WI38 (cell line): ENCODE results near the gene RNF175.
"Not testable (repeated sequence)": the region's sequence is repeated elsewhere in the genome, so short reads cannot be mapped to it uniquely, and the experiment has no call there.

Source experiments
- H3K4me3 ChIP-seq: 2 replicates; pipeline ENCODE4 v1.5.1; 2011; ENCODE audit warnings: low read depth, mild to moderate bottlenecking, control low read depth, low read length
- TF ChIP-seq, protein P1 (sequence below): IDR thresholded peaks from 2 replicates; pipeline ENCODE4 v1.5.1; 2012; ENCODE audit warnings: low read depth, mild to moderate bottlenecking, control low read depth, low read length

The RNF175 gene

DNA sequence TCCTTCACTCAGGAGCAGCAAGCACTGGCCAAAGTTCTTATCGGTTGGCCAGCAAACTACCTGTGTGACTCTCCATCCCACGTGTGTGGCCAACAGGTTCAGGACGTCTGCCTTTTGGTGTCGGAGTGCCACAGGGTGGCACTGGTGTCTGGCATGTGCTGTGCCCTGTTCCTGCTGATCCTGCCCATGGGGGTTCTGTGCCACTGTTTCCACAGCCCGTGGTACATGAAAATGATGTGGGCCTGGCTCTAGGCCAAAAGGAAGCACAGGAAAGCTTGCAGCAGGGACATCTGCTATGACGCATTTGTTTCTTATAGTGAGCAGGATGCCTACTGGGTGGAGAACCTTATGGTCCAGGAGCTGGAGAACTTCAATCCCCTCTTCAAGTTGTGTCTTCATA lies 80.3 kb downstream of the RNF175 start:
- no peak overlapping the region for H3K4me3 ChIP-seq
- TF ChIP-seq, protein P1, sequence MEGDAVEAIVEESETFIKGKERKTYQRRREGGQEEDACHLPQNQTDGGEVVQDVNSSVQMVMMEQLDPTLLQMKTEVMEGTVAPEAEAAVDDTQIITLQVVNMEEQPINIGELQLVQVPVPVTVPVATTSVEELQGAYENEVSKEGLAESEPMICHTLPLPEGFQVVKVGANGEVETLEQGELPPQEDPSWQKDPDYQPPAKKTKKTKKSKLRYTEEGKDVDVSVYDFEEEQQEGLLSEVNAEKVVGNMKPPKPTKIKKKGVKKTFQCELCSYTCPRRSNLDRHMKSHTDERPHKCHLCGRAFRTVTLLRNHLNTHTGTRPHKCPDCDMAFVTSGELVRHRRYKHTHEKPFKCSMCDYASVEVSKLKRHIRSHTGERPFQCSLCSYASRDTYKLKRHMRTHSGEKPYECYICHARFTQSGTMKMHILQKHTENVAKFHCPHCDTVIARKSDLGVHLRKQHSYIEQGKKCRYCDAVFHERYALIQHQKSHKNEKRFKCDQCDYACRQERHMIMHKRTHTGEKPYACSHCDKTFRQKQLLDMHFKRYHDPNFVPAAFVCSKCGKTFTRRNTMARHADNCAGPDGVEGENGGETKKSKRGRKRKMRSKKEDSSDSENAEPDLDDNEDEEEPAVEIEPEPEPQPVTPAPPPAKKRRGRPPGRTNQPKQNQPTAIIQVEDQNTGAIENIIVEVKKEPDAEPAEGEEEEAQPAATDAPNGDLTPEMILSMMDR, result no peak

DNA sequence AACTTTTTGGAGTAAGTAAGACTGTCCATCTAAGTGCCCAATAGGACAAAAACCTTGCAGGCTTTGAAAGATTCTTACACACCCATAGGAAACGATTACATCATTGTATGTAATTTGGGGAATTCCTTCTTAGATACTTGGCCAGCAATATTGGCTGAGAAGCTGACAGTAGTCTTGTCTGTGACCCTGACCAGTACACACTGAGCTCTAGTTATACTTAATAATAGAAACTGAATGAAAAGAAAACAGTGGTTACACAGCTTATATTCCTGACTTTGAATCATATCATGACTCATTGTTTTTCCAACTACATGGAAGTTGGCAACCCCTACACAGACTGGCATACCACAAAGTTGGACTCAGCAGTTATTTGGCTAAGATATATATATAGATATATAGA lies 82.8 kb downstream of the RNF175 start:
- no peak overlapping the region for H3K4me3 ChIP-seq
- TF ChIP-seq, protein P1, result no peak

DNA sequence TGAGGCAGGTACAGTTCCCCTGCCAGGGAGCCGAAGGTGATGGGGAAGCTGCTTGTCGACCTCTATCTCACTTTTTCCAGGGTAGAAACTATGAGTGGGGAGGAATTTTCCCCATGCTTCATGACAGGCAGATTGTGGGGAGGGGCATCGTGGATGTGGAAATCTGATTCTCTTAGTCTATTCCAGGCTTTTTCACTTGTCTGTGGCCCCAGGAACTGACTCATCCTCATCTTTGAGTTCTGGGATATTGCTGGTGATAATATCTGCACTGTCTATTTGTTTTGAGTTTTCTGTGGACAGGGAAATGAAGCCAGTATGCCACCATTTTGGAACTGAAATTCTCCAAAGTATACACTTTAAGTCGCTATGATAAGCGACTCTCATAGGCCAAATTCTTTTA lies 83.3 kb downstream of the RNF175 start:
- TF ChIP-seq, protein P1, result no peak
- H3K4me3 ChIP-seq, result no peak overlapping the region

DNA sequence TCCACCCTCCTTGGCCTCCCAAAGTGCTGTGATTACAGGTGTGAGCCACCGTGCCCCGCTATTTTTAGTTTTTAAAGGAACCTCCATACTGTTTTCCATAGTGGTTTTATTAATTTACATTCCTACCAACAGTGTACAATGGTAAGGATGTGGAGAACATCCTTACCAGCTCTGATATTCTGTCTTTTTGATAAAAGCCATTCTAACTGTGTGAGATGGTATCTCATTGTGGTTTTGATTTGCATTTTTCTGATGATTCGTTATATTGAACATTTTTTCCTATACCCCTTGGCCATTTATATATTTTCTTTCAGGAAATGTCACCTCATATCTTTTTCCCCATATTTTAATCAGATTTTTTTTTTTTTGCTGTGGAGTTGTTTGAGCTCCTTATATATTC lies 90.0 kb downstream of the RNF175 start:
- TF ChIP-seq, protein P1, result no peak
- H3K4me3 ChIP-seq, result no peak overlapping the region

DNA sequence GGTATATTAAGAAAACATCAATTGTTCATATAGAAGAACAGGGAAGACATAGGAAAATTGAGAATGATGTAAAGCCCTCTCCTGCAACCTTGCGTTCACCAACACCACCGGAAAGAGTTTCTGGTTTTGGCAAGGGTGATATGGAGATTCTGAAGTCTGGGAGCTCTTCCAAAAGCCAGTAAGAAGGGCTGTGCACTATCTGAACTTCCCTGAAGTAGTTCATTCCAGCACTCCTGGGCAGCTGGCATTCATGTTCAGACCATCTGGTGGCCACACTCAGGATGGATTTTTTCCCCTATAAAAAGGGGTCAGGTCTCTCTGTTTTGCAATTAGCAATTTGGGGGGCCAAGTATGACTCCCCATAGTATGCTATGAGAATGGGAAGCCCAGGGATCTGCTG lies 91.2 kb downstream of the RNF175 start:
- no peak overlapping the region for H3K4me3 ChIP-seq
- TF ChIP-seq, protein P1, result no peak

GRCh38 chr4:153666505-153666904 lies 93.3 kb downstream of the RNF175 start:
- not testable (repeated sequence) for H3K4me3 ChIP-seq

GRCh38 chr4:153663667-153664066 lies 96.2 kb downstream of the RNF175 start:
- TF ChIP-seq, protein P1, result no peak
- H3K4me3 ChIP-seq, result no peak overlapping the region

DNA sequence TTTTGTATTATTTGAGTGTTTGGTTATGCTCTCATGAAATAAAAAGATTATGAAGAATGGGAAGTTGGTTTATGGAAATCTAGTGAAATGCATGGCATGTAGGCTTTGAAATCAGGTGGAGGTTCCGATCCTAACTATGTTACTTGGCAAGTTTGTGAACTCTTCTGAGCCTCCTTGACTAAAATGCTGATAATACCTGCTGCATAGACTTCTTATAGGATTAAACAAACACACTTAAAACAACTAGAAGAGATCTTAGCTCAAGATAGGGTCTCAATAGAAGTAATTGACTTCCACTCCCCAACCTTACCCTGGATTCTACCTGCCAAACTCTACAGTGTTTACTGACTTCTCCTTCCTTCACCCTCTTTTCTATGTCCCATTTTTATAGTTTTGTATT lies 97.9 kb downstream of the RNF175 start:
- no peak overlapping the region for H3K4me3 ChIP-seq
- TF ChIP-seq, protein P1, result no peak
